ENCODE measurements around the gene CCDC88C.
"Not testable (repeated sequence)": the region's sequence is repeated elsewhere in the genome, so short reads cannot be mapped to it uniquely, and the experiment has no call there.

CCDC88C gene

GRCh38 chr14:91444335-91445020, 26.9 kb upstream of the CCDC88C start:
- WGBS, result 75% methylated on average over 6 of the region's 6 CpGs
- no peak overlapping the region for H2BK5ac ChIP-seq (ENCODE audit: low read depth, low read length, poor library complexity, severe bottlenecking)

GRCh38 chr14:91439345-91439744, 21.7 kb upstream of the CCDC88C start:
- WGBS, result 80% methylated on average over 1 of the region's 1 CpG
- no peak overlapping the region for H3K4me3 ChIP-seq (ENCODE audit: insufficient read depth in 1 of 2, low read depth in 1 of 2, low read length in 2 of 2)
- H2AK5ac ChIP-seq (ENCODE audit: low read length, severe bottlenecking), result no peak overlapping the region
- H2BK120ac ChIP-seq (ENCODE audit: low read depth, low read length), result no peak overlapping the region
- H3K4ac ChIP-seq (ENCODE audit: low read depth in 1 of 2, low read length in 2 of 2), result no peak overlapping the region
- no peak overlapping the region for H3K27ac ChIP-seq (ENCODE audit: low read length, poor library complexity, severe bottlenecking)
- peaks cover 3 to 7% of the 10 kb centered on the region in 2 experiments for H3K27me3 ChIP-seq (ENCODE audit: control insufficient read depth in 1 of 2, insufficient read depth in 1 of 2, low read length in 2 of 2)
- H3K9ac ChIP-seq (ENCODE audit: low read length), result no peak overlapping the region
- H3K18ac ChIP-seq (ENCODE audit: low read depth in 1 of 2, low read length in 2 of 2), result no peak overlapping the region
- H3K36me3 ChIP-seq (ENCODE audit: control insufficient read depth in 1 of 2, insufficient read depth in 2 of 2, low read depth in 1 of 2, low read length in 2 of 2), result no peaks in the 10 kb centered on the region
- no peak overlapping the region for H4K91ac ChIP-seq (ENCODE audit: low read length)
- H3K9me3 ChIP-seq (ENCODE audit: control insufficient read depth, low read length), result peaks cover 5% of the 10 kb centered on the region
- DNase-seq, result no peak
- H3K4me1 ChIP-seq (ENCODE audit: control insufficient read depth, insufficient read depth, low read depth, low read length), result no peaks in the 10 kb centered on the region
- no peak overlapping the region for H3K4me2 ChIP-seq (ENCODE audit: low read length, poor library complexity, severe bottlenecking)
- no peak overlapping the region for H2BK5ac ChIP-seq (ENCODE audit: low read depth, low read length, poor library complexity, severe bottlenecking)
- no peak overlapping the region for H4K8ac ChIP-seq (ENCODE audit: low read length)
- H3K23ac ChIP-seq (ENCODE audit: low read length in 2 of 2), result no peak overlapping the region
- no peak overlapping the region for H2AFZ ChIP-seq (ENCODE audit: low read depth, low read length)
- no peak overlapping the region for H3K14ac ChIP-seq (ENCODE audit: low read length in 2 of 2)
- H2BK12ac ChIP-seq (ENCODE audit: low read length in 2 of 2), result no peak overlapping the region
- no peaks in the 10 kb centered on the region for H3K79me1 ChIP-seq (replicated peaks; ENCODE audit: low read length, poor library complexity, severe bottlenecking)
- H2BK15ac ChIP-seq (ENCODE audit: low read depth, poor library complexity, severe bottlenecking), result no peak overlapping the region

More at GRCh38 chr14:91444335-91445020, 26.9 kb upstream of the CCDC88C start:
- H3K27me3 ChIP-seq (ENCODE audit: control insufficient read depth in 1 of 2, insufficient read depth in 1 of 2, low read length in 2 of 2), result peaks cover under 1 to 3% of the 10 kb centered on the region in 2 experiments
- no peaks in the 10 kb centered on the region for H3K4me1 ChIP-seq (ENCODE audit: control insufficient read depth, insufficient read depth, low read depth, low read length)
- no peak overlapping the region for H2AK5ac ChIP-seq (ENCODE audit: low read length, severe bottlenecking)
- no peak overlapping the region for H3K23ac ChIP-seq (ENCODE audit: low read length in 2 of 2)
- no peak overlapping the region for H3K14ac ChIP-seq (ENCODE audit: low read length in 2 of 2)
- no peak overlapping the region for H3K18ac ChIP-seq (ENCODE audit: low read depth in 1 of 2, low read length in 2 of 2)
- H2BK120ac ChIP-seq (ENCODE audit: low read depth, low read length), result no peak overlapping the region
- H2BK12ac ChIP-seq (ENCODE audit: low read length in 2 of 2), result no peak overlapping the region
- no peak overlapping the region for H2BK15ac ChIP-seq (ENCODE audit: low read depth, poor library complexity, severe bottlenecking)
- no peak for DNase-seq
- H3K79me1 ChIP-seq (replicated peaks; ENCODE audit: low read length, poor library complexity, severe bottlenecking), result no peaks in the 10 kb centered on the region
- no peak overlapping the region for H3K4me3 ChIP-seq (ENCODE audit: insufficient read depth in 1 of 2, low read depth in 1 of 2, low read length in 2 of 2)
- no peaks in the 10 kb centered on the region for H3K9me3 ChIP-seq (ENCODE audit: control insufficient read depth, low read length)
- H2AFZ ChIP-seq (ENCODE audit: low read depth, low read length), result no peak overlapping the region
- H3K4ac ChIP-seq (ENCODE audit: low read depth in 1 of 2, low read length in 2 of 2), result no peak overlapping the region
- H4K8ac ChIP-seq (ENCODE audit: low read length), result no peak overlapping the region
- no peak overlapping the region for H3K27ac ChIP-seq (ENCODE audit: low read length, poor library complexity, severe bottlenecking)
- no peak overlapping the region for H3K9ac ChIP-seq (ENCODE audit: low read length)
- no peak overlapping the region for H3K4me2 ChIP-seq (ENCODE audit: low read length, poor library complexity, severe bottlenecking)
- H4K91ac ChIP-seq (ENCODE audit: low read length), result no peak overlapping the region
- no peaks in the 10 kb centered on the region for H3K36me3 ChIP-seq (ENCODE audit: control insufficient read depth in 1 of 2, insufficient read depth in 2 of 2, low read depth in 1 of 2, low read length in 2 of 2)

GRCh38 chr14:91438845-91439244, 21.2 kb upstream of the CCDC88C start:
- no peak for DNase-seq
- no peak overlapping the region for H3K4me2 ChIP-seq (ENCODE audit: low read length, poor library complexity, severe bottlenecking)
- H2BK15ac ChIP-seq (ENCODE audit: low read depth, poor library complexity, severe bottlenecking), result no peak overlapping the region
- peak overlapping the region; percentile 39 for H4K91ac ChIP-seq (ENCODE audit: low read length)
- no peak overlapping the region for H2AK5ac ChIP-seq (ENCODE audit: low read length, severe bottlenecking)
- H3K4me1 ChIP-seq (ENCODE audit: control insufficient read depth, insufficient read depth, low read depth, low read length), result no peaks in the 10 kb centered on the region
- no peak overlapping the region for H2BK120ac ChIP-seq (ENCODE audit: low read depth, low read length)
- H3K9me3 ChIP-seq (ENCODE audit: control insufficient read depth, low read length), result peaks cover 5% of the 10 kb centered on the region
- peaks cover 3 to 7% of the 10 kb centered on the region in 2 experiments for H3K27me3 ChIP-seq (ENCODE audit: control insufficient read depth in 1 of 2, insufficient read depth in 1 of 2, low read length in 2 of 2)
- no peak overlapping the region for H3K23ac ChIP-seq (ENCODE audit: low read length in 2 of 2)
- H3K27ac ChIP-seq (ENCODE audit: low read length, poor library complexity, severe bottlenecking), result no peak overlapping the region
- H3K9ac ChIP-seq (ENCODE audit: low read length), result no peak overlapping the region
- no peak overlapping the region for H3K18ac ChIP-seq (ENCODE audit: low read depth in 1 of 2, low read length in 2 of 2)
- no peak overlapping the region for H2BK12ac ChIP-seq (ENCODE audit: low read length in 2 of 2)
- H3K36me3 ChIP-seq (ENCODE audit: control insufficient read depth in 1 of 2, insufficient read depth in 2 of 2, low read depth in 1 of 2, low read length in 2 of 2), result no peaks in the 10 kb centered on the region
- no peak overlapping the region for H3K14ac ChIP-seq (ENCODE audit: low read length in 2 of 2)
- H3K79me1 ChIP-seq (replicated peaks; ENCODE audit: low read length, poor library complexity, severe bottlenecking), result no peaks in the 10 kb centered on the region
- H2BK5ac ChIP-seq (ENCODE audit: low read depth, low read length, poor library complexity, severe bottlenecking), result no peak overlapping the region
- H3K4ac ChIP-seq (ENCODE audit: low read depth in 1 of 2, low read length in 2 of 2), result no peak overlapping the region
- no peak overlapping the region for H3K4me3 ChIP-seq (ENCODE audit: insufficient read depth in 1 of 2, low read depth in 1 of 2, low read length in 2 of 2)
- no peak overlapping the region for H2AFZ ChIP-seq (ENCODE audit: low read depth, low read length)
- no peak overlapping the region for H4K8ac ChIP-seq (ENCODE audit: low read length)

GRCh38 chr14:91436266-91436665, 18.6 kb upstream of the CCDC88C start:
- not testable (repeated sequence) for H3K4me1 ChIP-seq (ENCODE audit: control insufficient read depth, insufficient read depth, low read depth, low read length); H2BK15ac ChIP-seq (ENCODE audit: low read depth, poor library complexity, severe bottlenecking); H3K36me3 ChIP-seq (ENCODE audit: control insufficient read depth in 1 of 2, insufficient read depth in 2 of 2, low read depth in 1 of 2, low read length in 2 of 2); H2BK12ac ChIP-seq (ENCODE audit: low read length in 2 of 2); H2BK5ac ChIP-seq (ENCODE audit: low read depth, low read length, poor library complexity, severe bottlenecking); H3K18ac ChIP-seq (ENCODE audit: low read depth in 1 of 2, low read length in 2 of 2); H2BK120ac ChIP-seq (ENCODE audit: low read depth, low read length); H3K4me2 ChIP-seq (ENCODE audit: low read length, poor library complexity, severe bottlenecking); H3K4ac ChIP-seq (ENCODE audit: low read depth in 1 of 2, low read length in 2 of 2); H2AK5ac ChIP-seq (ENCODE audit: low read length, severe bottlenecking); H2AFZ ChIP-seq (ENCODE audit: low read depth, low read length); H3K4me3 ChIP-seq (ENCODE audit: insufficient read depth in 1 of 2, low read depth in 1 of 2, low read length in 2 of 2); H3K9me3 ChIP-seq (ENCODE audit: control insufficient read depth, low read length); H3K23ac ChIP-seq (ENCODE audit: low read length in 2 of 2); H4K91ac ChIP-seq (ENCODE audit: low read length); H3K79me1 ChIP-seq (replicated peaks; ENCODE audit: low read length, poor library complexity, severe bottlenecking); H3K9ac ChIP-seq (ENCODE audit: low read length); H3K27me3 ChIP-seq (ENCODE audit: control insufficient read depth in 1 of 2, insufficient read depth in 1 of 2, low read length in 2 of 2); H3K14ac ChIP-seq (ENCODE audit: low read length in 2 of 2); H3K27ac ChIP-seq (ENCODE audit: low read length, poor library complexity, severe bottlenecking); H4K8ac ChIP-seq (ENCODE audit: low read length); DNase-seq
- WGBS, result 79% methylated on average over 16 of the region's 16 CpGs

Data from mesenchymal stem cell (in vitro differentiated cells and primary cell).